SU-DHL-6 (cell line): ENCODE results near the gene RAI2.

Experiments
- H2AFZ ChIP-seq: fragments of 200-600 bp; sonication (generic); 2 replicates; pipeline ENCODE4 v1.6.1; 2014; ENCODE audit warnings: low read depth, mild to moderate bottlenecking, moderate library complexity, mixed read lengths, antibody characterized with exemption, low read length; ENCODE audit not compliant: severe bottlenecking
- H3F3A ChIP-seq: fragments of 200-600 bp; shearing (Covaris generic); 2 replicates; pipeline ENCODE4 v1.6.0; 2016; ENCODE audit warnings: antibody characterized with exemption, mild to moderate bottlenecking; ENCODE audit not compliant: insufficient read depth
- H3K27ac ChIP-seq: fragments of 200-600 bp; sonication (generic); 2 replicates; pipeline ENCODE4 v1.5.1; 2016; ENCODE audit warnings: low read depth, mild to moderate bottlenecking, low read length, moderate library complexity, mixed read lengths
- H3K27me3 ChIP-seq: fragments of 200-600 bp; sonication (generic), shearing (Covaris generic); 2 replicates; pipeline ENCODE4 v1.6.0; 2014; ENCODE audit warnings: mild to moderate bottlenecking, low read length
- H3K36me3 ChIP-seq: fragments of 200-600 bp; sonication (generic); 2 replicates; pipeline ENCODE4 v1.6.1; 2014; ENCODE audit warnings: mild to moderate bottlenecking, low read length, mixed read lengths
- H3K4me2 ChIP-seq: fragments of 300-600, 200-600 bp; shearing (Covaris generic), sonication (generic); 2 replicates; pipeline ENCODE4 v1.6.0; 2014; ENCODE audit warnings: low read length, low read depth, mild to moderate bottlenecking; ENCODE audit not compliant: poor library complexity, severe bottlenecking
- H3K4me3 ChIP-seq: fragments of 200-600 bp; sonication (generic); 2 replicates; pipeline ENCODE4 v1.5.1; 2014; ENCODE audit warnings: antibody characterized with exemption, low read length, mild to moderate bottlenecking, mixed read lengths; ENCODE audit not compliant: insufficient read depth, poor library complexity, severe bottlenecking
- H3K79me2 ChIP-seq: fragments of 200-600 bp; sonication (generic); 2 replicates; pipeline ENCODE4 v1.6.1; 2014; ENCODE audit warnings: mild to moderate bottlenecking, low read length, moderate library complexity; ENCODE audit not compliant: insufficient read depth
- H3K9ac ChIP-seq: fragments of 200-600 bp; sonication (generic); 2 replicates; pipeline ENCODE4 v1.7.0; 2014; ENCODE audit warnings: mild to moderate bottlenecking, low read length
- H3K9me2 ChIP-seq: fragments of 200-600 bp; sonication (generic); replicated peaks from 2 replicates; pipeline ENCODE4 v1.6.1; 2014; ENCODE audit warnings: low read length; ENCODE audit not compliant: insufficient read depth
- H3K9me3 ChIP-seq: fragments of 200-600 bp; sonication (generic); 2 replicates; pipeline ENCODE4 v1.6.1; 2014; ENCODE audit warnings: low read length, mixed read lengths; ENCODE audit not compliant: insufficient read depth
- H4K20me1 ChIP-seq: fragments of 200-600 bp; sonication (generic); 2 replicates; pipeline ENCODE4 v1.6.1; 2014; ENCODE audit warnings: low read depth, mild to moderate bottlenecking, antibody characterized with exemption, low read length, moderate library complexity, mixed read lengths
- EZH2phosphoT487 ChIP-seq: fragments of 200-600 bp; sonication (generic), shearing (Covaris generic); conservative IDR thresholded peaks from 2 replicates; pipeline ENCODE4 v1.6.1; 2018; ENCODE audit warnings: mild to moderate bottlenecking, antibody characterized with exemption, low read length, moderate library complexity, mixed read lengths

The RAI2 gene

GRCh38 chrX:17750436-17750835, 110.7 kb downstream of the RAI2 start:
- no peaks in the 10 kb centered on the region for H3F3A ChIP-seq
- H3K4me3 ChIP-seq = no peak overlapping the region
- H3K36me3 ChIP-seq = no peaks in the 10 kb centered on the region
- no peak overlapping the region for H3K9ac ChIP-seq
- no peaks in the 10 kb centered on the region for H3K9me2 ChIP-seq
- no peaks in the 10 kb centered on the region for H3K79me2 ChIP-seq
- H2AFZ ChIP-seq = no peak overlapping the region
- TF ChIP-seq EZH2phosphoT487 = no peak
- no peak overlapping the region for H3K4me2 ChIP-seq
- no peaks in the 10 kb centered on the region for H3K9me3 ChIP-seq
- H4K20me1 ChIP-seq = no peaks in the 10 kb centered on the region
- H3K27me3 ChIP-seq = no peaks in the 10 kb centered on the region
- no peak overlapping the region for H3K27ac ChIP-seq
